GM12874 (cell line): ENCODE data around the gene EHBP1.

Source experiments
- CTCF ChIP-seq: IDR thresholded peaks from 2 replicates; pipeline ENCODE4 v1.5.1; 2011; ENCODE audit warnings: low read depth, mild to moderate bottlenecking, control low read depth, low read length, moderate library complexity; ENCODE audit not compliant: insufficient read depth

The EHBP1 gene

GRCh38 chr2:62787386-62787785 is 81.9 kb downstream of the EHBP1 start:
- 0 out of 2 replicates have a peak, but pooled peaks have one; percentile 22 for TF ChIP-seq CTCF

- TF ChIP-seq CTCF: no peak
These were observed 84.0 kb downstream of the EHBP1 start for GRCh38 chr2:62789518-62789917.

- TF ChIP-seq CTCF: no peak
These were observed 84.4 kb downstream of the EHBP1 start for GRCh38 chr2:62789918-62790317.

- TF ChIP-seq CTCF: no peak
These were observed 86.9 kb downstream of the EHBP1 start for GRCh38 chr2:62792408-62792807.

GRCh38 chr2:62793213-62793612 is 87.7 kb downstream of the EHBP1 start:
- no peak for TF ChIP-seq CTCF

GRCh38 chr2:62794791-62795190 is 89.3 kb downstream of the EHBP1 start:
- TF ChIP-seq CTCF: no peak

- TF ChIP-seq CTCF: no peak
These were observed 89.8 kb downstream of the EHBP1 start for GRCh38 chr2:62795341-62795740.

- no peak for TF ChIP-seq CTCF
These were observed 91.6 kb downstream of the EHBP1 start for GRCh38 chr2:62797107-62797506.
